Trophoblast cell (in vitro differentiated cells and primary cell): ENCODE data around the gene CRISPLD2.

Experiments used
- DNase-seq, 2 donors: peaks; one replicate each; pipeline ENCODE4 v3.0.0-alpha.2; 2016
- H2AFZ ChIP-seq: 2 replicates; pipeline ENCODE4 v1.6.1; 2013; ENCODE audit warnings: low read length, moderate library complexity, mild to moderate bottlenecking; ENCODE audit not compliant: insufficient read depth, poor library complexity
- H2AK5ac ChIP-seq: 2 replicates; pipeline ENCODE4 v1.6.1; 2013; ENCODE audit warnings: mild to moderate bottlenecking, low read length
- H2BK120ac ChIP-seq: 2 replicates; pipeline ENCODE4 v1.6.1; 2013; ENCODE audit warnings: low read length, mild to moderate bottlenecking, moderate library complexity; ENCODE audit not compliant: insufficient read depth, poor library complexity
- H2BK12ac ChIP-seq: 2 replicates; pipeline ENCODE4 v1.6.1; 2013; ENCODE audit warnings: mild to moderate bottlenecking, low read length, moderate library complexity
- H2BK5ac ChIP-seq: 2 replicates; pipeline ENCODE4 v1.6.1; 2013; ENCODE audit warnings: low read length, low read depth, moderate library complexity, mild to moderate bottlenecking; ENCODE audit not compliant: poor library complexity
- H3K14ac ChIP-seq: 2 replicates; pipeline ENCODE4 v1.6.1; 2013; ENCODE audit warnings: mild to moderate bottlenecking, low read length
- H3K18ac ChIP-seq: 2 replicates; pipeline ENCODE4 v1.6.1; 2013; ENCODE audit warnings: mild to moderate bottlenecking, low read length
- H3K23ac ChIP-seq: 2 replicates; pipeline ENCODE4 v1.6.1; 2013; ENCODE audit warnings: low read length
- H3K27ac ChIP-seq: 2 replicates; pipeline ENCODE4 v1.5.1; 2013; ENCODE audit warnings: low read depth, mild to moderate bottlenecking, inconsistent platforms, low read length, moderate library complexity
- H3K27me3 ChIP-seq: 2 replicates; pipeline ENCODE4 v1.6.1; 2013; ENCODE audit warnings: inconsistent platforms, mild to moderate bottlenecking, low read length, moderate library complexity; ENCODE audit not compliant: insufficient read depth
- H3K36me3 ChIP-seq, 2 experiments: 1 replicate in 1 of 2; 2 replicates in 1 of 2; pipeline ENCODE4 v1.6.1; 2013; ENCODE audit warnings: low read length in 2 of 2, mild to moderate bottlenecking in 2 of 2, moderate library complexity in 1 of 2; ENCODE audit not compliant: insufficient read depth in 2 of 2, control insufficient read depth in 1 of 2
- H3K4ac ChIP-seq: 2 replicates; pipeline ENCODE4 v1.6.1; 2013; ENCODE audit warnings: low read depth, mild to moderate bottlenecking, low read length, moderate library complexity
- H3K4me1 ChIP-seq, 2 experiments: 1 replicate in 1 of 2; 2 replicates in 1 of 2; pipeline ENCODE4 v1.6.1; 2013; ENCODE audit warnings: low read length in 2 of 2, mild to moderate bottlenecking in 2 of 2, moderate library complexity in 1 of 2; ENCODE audit not compliant: insufficient read depth in 2 of 2, control insufficient read depth in 1 of 2
- H3K4me2 ChIP-seq: 2 replicates; pipeline ENCODE4 v1.6.1; 2013; ENCODE audit warnings: inconsistent platforms, mild to moderate bottlenecking, low read length, moderate library complexity
- H3K4me3 ChIP-seq: 2 replicates; pipeline ENCODE4 v1.5.1; 2013; ENCODE audit warnings: mild to moderate bottlenecking, low read depth, low read length, inconsistent platforms
- H3K79me1 ChIP-seq: one replicate; pipeline ENCODE4 v1.6.1; 2013; ENCODE audit warnings: low read length
- H3K79me2 ChIP-seq: 2 replicates; pipeline ENCODE4 v1.6.1; 2013; ENCODE audit warnings: low read length, mild to moderate bottlenecking; ENCODE audit not compliant: control insufficient read depth, insufficient read depth, poor library complexity
- H3K9ac ChIP-seq: 2 replicates; pipeline ENCODE4 v1.6.1; 2013; ENCODE audit warnings: mild to moderate bottlenecking, low read length
- H3K9me3 ChIP-seq: 2 replicates; pipeline ENCODE4 v1.6.1; 2013; ENCODE audit warnings: low read depth, mild to moderate bottlenecking, control low read depth, inconsistent platforms, low read length; ENCODE audit not compliant: insufficient read depth
- H4K12ac ChIP-seq: 2 replicates; pipeline ENCODE4 v1.6.1; 2013; ENCODE audit warnings: low read depth, mild to moderate bottlenecking, low read length, moderate library complexity
- H4K8ac ChIP-seq: 2 replicates; pipeline ENCODE4 v1.6.1; 2013; ENCODE audit warnings: low read depth, mild to moderate bottlenecking, low read length, moderate library complexity
- H4K91ac ChIP-seq: one replicate; pipeline ENCODE4 v1.6.1; 2013; ENCODE audit warnings: low read depth, mild to moderate bottlenecking, low read length, moderate library complexity
- WGBS: extraction: QIAGEN DNeasy Blood & Tissue Kit; methylation state at CpG from one replicate; pipeline ENCODE4 v1.1.7; 2013; ENCODE audit warnings: missing lambda C conversion rate; ENCODE audit not compliant: insufficient read length, insufficient coverage; ENCODE audit errors: extremely low coverage; 5-methylcytosine and 5-hydroxymethylcytosine counted together

CRISPLD2 gene

GRCh38 chr16:84929421-84930297, 109.9 kb downstream of the CRISPLD2 start:
- Histone ChIP-seq H3K14ac (peak overlapping the region; percentile 51), H4K12ac (no peak overlapping the region), H3K4me3 (no peak overlapping the region), H4K91ac (peak overlapping the region; percentile 55), H4K8ac (no peak overlapping the region), H3K9me3 (peaks cover 1% of the 10 kb centered on the region), H3K27ac (no peak overlapping the region), H3K27me3 (no peaks in the 10 kb centered on the region), H3K79me2 (no peaks in the 10 kb centered on the region), H2AK5ac (peak overlapping the region; percentile 94), H3K4ac (no peak overlapping the region), H3K23ac (no peak overlapping the region), H3K4me2 (no peak overlapping the region), H2AFZ (no peak overlapping the region), H3K36me3 (no peaks in the 10 kb centered on the region), H3K18ac (no peak overlapping the region), H3K4me1 (peaks cover 13 to 16% of the 10 kb centered on the region in 2 experiments), H2BK5ac (no peak overlapping the region), H3K9ac (no peak overlapping the region), H3K79me1 (peaks cover 16% of the 10 kb centered on the region), H2BK12ac (peak overlapping the region; percentile 70), H2BK120ac (peak overlapping the region; percentile 30)
- no CpG with 5 or more reads among the region's 36 CpGs for WGBS
- no peak for DNase-seq

GRCh38 chr16:84930298-84931106, 110.7 kb downstream of the CRISPLD2 start:
- DNase-seq = no peak
- Histone ChIP-seq H2BK5ac (no peak overlapping the region), H2BK120ac (no peak overlapping the region), H3K4ac (no peak overlapping the region), H3K14ac (no peak overlapping the region), H3K23ac (no peak overlapping the region), H3K4me2 (no peak overlapping the region), H3K79me2 (no peaks in the 10 kb centered on the region), H4K12ac (no peak overlapping the region), H3K9me3 (peaks cover 1% of the 10 kb centered on the region), H2AFZ (no peak overlapping the region), H3K27ac (no peak overlapping the region), H4K8ac (no peak overlapping the region), H4K91ac (peak overlapping the region; percentile 55), H3K18ac (no peak overlapping the region), H2BK12ac (peak overlapping the region; percentile 29), H2AK5ac (peak overlapping the region; percentile 9), H3K4me1 (peaks cover 7 to 8% of the 10 kb centered on the region in 2 experiments), H3K9ac (no peak overlapping the region), H3K4me3 (peak overlapping the region; percentile 16), H3K79me1 (peaks cover 7% of the 10 kb centered on the region), H3K27me3 (no peaks in the 10 kb centered on the region), H3K36me3 (no peaks in the 10 kb centered on the region)
- WGBS = no CpG with 5 or more reads among the region's 8 CpGs

GRCh38 chr16:84931107-84931494, 111.3 kb downstream of the CRISPLD2 start:
- Histone ChIP-seq H3K79me1 (peaks cover 2% of the 10 kb centered on the region), H2AK5ac (no peak overlapping the region), H3K4me2 (no peak overlapping the region), H2BK5ac (no peak overlapping the region), H3K36me3 (no peaks in the 10 kb centered on the region), H2AFZ (no peak overlapping the region), H3K23ac (no peak overlapping the region), H3K9ac (no peak overlapping the region), H3K14ac (no peak overlapping the region), H3K9me3 (peaks cover 1% of the 10 kb centered on the region), H3K18ac (no peak overlapping the region), H3K4me1 (peaks cover 3% of the 10 kb centered on the region in 2 experiments), H4K12ac (no peak overlapping the region), H3K27me3 (no peaks in the 10 kb centered on the region), H2BK120ac (no peak overlapping the region), H3K27ac (no peak overlapping the region), H3K79me2 (no peaks in the 10 kb centered on the region), H4K91ac (no peak overlapping the region), H4K8ac (no peak overlapping the region), H3K4me3 (no peak overlapping the region), H2BK12ac (no peak overlapping the region), H3K4ac (no peak overlapping the region)
- WGBS = no CpG with 5 or more reads among the region's 4 CpGs
- no peak for DNase-seq

DNA sequence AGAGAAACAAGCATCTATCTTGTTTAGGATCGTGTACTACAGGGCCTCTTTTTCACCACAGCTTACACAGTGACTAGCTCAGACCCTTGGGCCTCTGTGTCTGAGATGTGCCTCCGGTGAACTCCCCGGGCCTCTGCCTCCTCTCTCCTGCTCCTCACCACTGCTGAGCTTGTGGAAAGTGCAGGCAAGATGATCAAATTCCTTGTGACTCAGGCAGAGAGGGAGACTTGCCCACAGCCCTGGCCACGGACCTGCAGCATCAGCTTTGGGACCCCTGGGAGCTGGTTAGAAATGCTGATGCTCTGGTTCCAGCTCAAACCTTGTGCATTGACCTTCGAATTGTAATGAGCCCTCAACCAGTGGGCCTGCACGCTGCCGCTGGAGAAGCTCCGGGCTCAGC, 111.7 kb downstream of the CRISPLD2 start:
- Histone ChIP-seq H2BK12ac (no peak overlapping the region), H4K91ac (no peak overlapping the region), H2AK5ac (no peak overlapping the region), H2BK5ac (no peak overlapping the region), H3K9ac (no peak overlapping the region), H3K14ac (no peak overlapping the region), H3K4me3 (no peak overlapping the region), H3K79me2 (no peaks in the 10 kb centered on the region), H3K23ac (no peak overlapping the region), H4K12ac (no peak overlapping the region), H3K9me3 (peaks cover 1% of the 10 kb centered on the region), H3K4me2 (no peak overlapping the region), H3K4me1 (peaks cover 3% of the 10 kb centered on the region in 2 experiments), H4K8ac (no peak overlapping the region), H3K79me1 (peaks cover 2% of the 10 kb centered on the region), H3K18ac (no peak overlapping the region), H3K4ac (no peak overlapping the region), H3K36me3 (no peaks in the 10 kb centered on the region), H2AFZ (no peak overlapping the region), H3K27me3 (no peaks in the 10 kb centered on the region), H3K27ac (no peak overlapping the region), H2BK120ac (no peak overlapping the region)
- no peak for DNase-seq
- WGBS = no CpG with 5 or more reads among the region's 8 CpGs
